ENCODE results near the gene EID2.
A peak's percentile ranks its signal among the peaks of the same experiment; 100 is the strongest.

Gene EID2

DNA sequence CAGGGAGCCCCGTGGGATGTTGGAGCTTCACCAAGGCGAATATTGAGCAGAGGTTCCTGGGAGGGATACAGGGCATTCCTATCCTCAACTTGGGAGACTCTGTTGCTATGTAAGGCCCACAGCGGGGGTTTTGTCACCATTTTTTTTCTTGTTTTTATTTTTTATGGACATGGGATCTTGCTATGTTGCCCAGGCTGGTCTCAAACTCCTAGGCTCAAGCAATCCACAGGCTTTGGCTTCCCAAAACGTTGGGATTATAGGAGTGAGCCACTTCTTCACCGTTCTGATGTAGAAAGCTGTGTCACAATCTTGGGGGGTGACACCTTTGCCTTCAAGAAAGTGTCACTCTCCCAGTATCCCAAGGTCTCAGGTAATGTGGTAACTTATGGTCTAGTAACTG is 38.6 kb downstream of the EID2 start:
- Histone ChIP-seq H3K36me3 (ENCODE audit: control insufficient read depth, insufficient read depth, low read length) (peaks cover 5% of the 10 kb centered on the region; the same call in 1 of the 2 replicates), H3K4me1 (ENCODE audit: control insufficient read depth, insufficient read depth, low read length) (peaks cover 10% of the 10 kb centered on the region), H3K27ac (ENCODE audit: low read depth, low read length) (no peak overlapping the region), H3K9me3 (ENCODE audit: control insufficient read depth, insufficient read depth, low read depth, low read length) (no peaks in the 10 kb centered on the region), H3K27me3 (ENCODE audit: control insufficient read depth, insufficient read depth, low read length) (peaks cover 79% of the 10 kb centered on the region), H3K9ac (ENCODE audit: low read length) (no peak overlapping the region), H3K4me3 (ENCODE audit: low read depth, low read length) (no peak overlapping the region)

- H3K27me3 ChIP-seq (ENCODE audit: control insufficient read depth, insufficient read depth, low read length), result peaks cover 71% of the 10 kb centered on the region
- no peak overlapping the region for H3K9ac ChIP-seq (ENCODE audit: low read length)
- no peaks in the 10 kb centered on the region for H3K9me3 ChIP-seq (ENCODE audit: control insufficient read depth, insufficient read depth, low read depth, low read length)
- no peak overlapping the region for H3K27ac ChIP-seq (ENCODE audit: low read depth, low read length)
- peak overlapping the region; percentile 17; the same call in 1 of the 2 replicates for H3K4me3 ChIP-seq (ENCODE audit: low read depth, low read length)
- H3K36me3 ChIP-seq (ENCODE audit: control insufficient read depth, insufficient read depth, low read length), result peaks cover 5% of the 10 kb centered on the region; the same call in 1 of the 2 replicates
- H3K4me1 ChIP-seq (ENCODE audit: control insufficient read depth, insufficient read depth, low read length), result peaks cover 10% of the 10 kb centered on the region
These were observed 39.4 kb downstream of the EID2 start for GRCh38 chr19:39500543-39500942.

DNA sequence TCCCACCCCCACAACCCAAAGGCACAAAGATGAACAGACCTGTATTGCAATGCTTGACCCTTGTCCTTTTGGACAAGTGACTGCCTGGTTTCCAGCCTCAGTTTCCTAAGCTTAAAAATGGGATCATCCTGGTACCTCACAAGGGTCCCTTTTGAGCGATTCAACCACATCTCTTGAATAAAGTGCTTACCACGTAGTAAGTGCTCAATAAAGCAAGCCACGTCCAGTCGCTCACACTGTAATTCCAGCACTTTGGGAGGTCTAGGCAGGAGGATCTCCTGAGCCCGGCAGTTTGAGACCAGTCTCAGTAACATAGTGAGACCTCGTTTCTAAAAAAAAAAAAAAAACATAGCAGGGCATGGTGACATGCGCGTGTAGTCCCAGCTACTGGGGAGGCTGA is 40.0 kb downstream of the EID2 start:
- H3K4me3 ChIP-seq (ENCODE audit: low read depth, low read length), result peak overlapping the region; percentile 58; the same call in 1 of the 2 replicates
- no peaks in the 10 kb centered on the region for H3K9me3 ChIP-seq (ENCODE audit: control insufficient read depth, insufficient read depth, low read depth, low read length)
- H3K9ac ChIP-seq (ENCODE audit: low read length), result peak overlapping the region; percentile 76
- peaks cover 65% of the 10 kb centered on the region for H3K27me3 ChIP-seq (ENCODE audit: control insufficient read depth, insufficient read depth, low read length)
- peaks cover 5% of the 10 kb centered on the region; the same call in 1 of the 2 replicates for H3K36me3 ChIP-seq (ENCODE audit: control insufficient read depth, insufficient read depth, low read length)
- no peak overlapping the region for H3K27ac ChIP-seq (ENCODE audit: low read depth, low read length)
- H3K4me1 ChIP-seq (ENCODE audit: control insufficient read depth, insufficient read depth, low read length), result peaks cover 10% of the 10 kb centered on the region

DNA sequence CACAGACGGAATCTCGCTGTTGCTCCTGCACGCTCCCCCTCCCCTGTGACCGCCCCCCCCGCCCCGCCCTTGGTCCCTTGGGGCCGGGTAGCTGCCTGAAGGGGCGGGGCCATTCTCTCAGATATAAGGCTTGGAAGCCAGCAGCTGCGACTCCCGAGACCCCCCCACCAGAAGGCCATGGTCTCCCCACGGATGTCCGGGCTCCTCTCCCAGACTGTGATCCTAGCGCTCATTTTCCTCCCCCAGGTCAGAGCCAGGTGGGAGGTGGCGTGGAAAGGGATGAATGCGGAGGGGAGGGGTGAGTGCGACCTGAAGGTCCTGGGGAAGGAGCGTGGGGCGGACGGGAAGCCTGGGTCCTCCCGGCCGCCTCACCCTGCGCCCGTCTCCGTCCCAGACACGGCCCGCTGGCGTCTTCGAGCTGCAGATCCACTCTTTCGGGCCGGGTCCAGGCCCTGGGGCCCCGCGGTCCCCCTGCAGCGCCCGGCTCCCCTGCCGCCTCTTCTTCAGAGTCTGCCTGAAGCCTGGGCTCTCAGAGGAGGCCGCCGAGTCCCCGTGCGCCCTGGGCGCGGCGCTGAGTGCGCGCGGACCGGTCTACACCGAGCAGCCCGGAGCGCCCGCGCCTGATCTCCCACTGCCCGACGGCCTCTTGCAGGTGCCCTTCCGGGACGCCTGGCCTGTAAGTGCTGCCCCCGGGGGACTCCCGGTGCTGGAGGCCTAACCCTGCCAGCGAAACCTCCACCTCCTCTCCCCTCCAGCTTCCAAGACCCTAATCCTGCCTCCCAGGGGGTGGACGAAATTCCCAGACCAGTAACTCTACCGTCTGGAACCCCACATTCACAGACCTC is 40.9 kb downstream of the EID2 start, which contains the start of gene DLL3:
DLL3 (plus strand) TSS at position 150 of the 845 bp plus-strand sequence; CDS start at position 178, 28 bp downstream.
- H3K27me3 ChIP-seq (ENCODE audit: control insufficient read depth, insufficient read depth, low read length), result peaks cover 55% of the 10 kb centered on the region
- H3K27ac ChIP-seq (ENCODE audit: low read depth, low read length), result no peak within 1 kb of the TSS; the same call in 1 of the 2 replicates
- peaks cover 5% of the 10 kb centered on the region; the same call in 1 of the 2 replicates for H3K36me3 ChIP-seq (ENCODE audit: control insufficient read depth, insufficient read depth, low read length)
- H3K4me3 ChIP-seq (ENCODE audit: low read depth, low read length), result peak within 1 kb of the TSS; percentile 58
- no peaks in the 10 kb centered on the region for H3K9me3 ChIP-seq (ENCODE audit: control insufficient read depth, insufficient read depth, low read depth, low read length)
- peak within 1 kb of the TSS; percentile 76 for H3K9ac ChIP-seq (ENCODE audit: low read length)
- H3K4me1 ChIP-seq (ENCODE audit: control insufficient read depth, insufficient read depth, low read length), result peaks cover 10% of the 10 kb centered on the region

GRCh38 chr19:39497996-39498797 is 41.8 kb downstream of the EID2 start:
- no peaks in the 10 kb centered on the region; the same call in 1 of the 2 replicates for H3K36me3 ChIP-seq (ENCODE audit: control insufficient read depth, insufficient read depth, low read length)
- H3K4me3 ChIP-seq (ENCODE audit: low read depth, low read length), result peak overlapping the region; percentile 58
- H3K9me3 ChIP-seq (ENCODE audit: control insufficient read depth, insufficient read depth, low read depth, low read length), result no peaks in the 10 kb centered on the region
- peak overlapping the region; percentile 74 for H3K9ac ChIP-seq (ENCODE audit: low read length)
- no peak overlapping the region for H3K27ac ChIP-seq (ENCODE audit: low read depth, low read length)
- H3K4me1 ChIP-seq (ENCODE audit: control insufficient read depth, insufficient read depth, low read length), result peaks cover 12% of the 10 kb centered on the region
- peaks cover 47% of the 10 kb centered on the region for H3K27me3 ChIP-seq (ENCODE audit: control insufficient read depth, insufficient read depth, low read length)

DNA sequence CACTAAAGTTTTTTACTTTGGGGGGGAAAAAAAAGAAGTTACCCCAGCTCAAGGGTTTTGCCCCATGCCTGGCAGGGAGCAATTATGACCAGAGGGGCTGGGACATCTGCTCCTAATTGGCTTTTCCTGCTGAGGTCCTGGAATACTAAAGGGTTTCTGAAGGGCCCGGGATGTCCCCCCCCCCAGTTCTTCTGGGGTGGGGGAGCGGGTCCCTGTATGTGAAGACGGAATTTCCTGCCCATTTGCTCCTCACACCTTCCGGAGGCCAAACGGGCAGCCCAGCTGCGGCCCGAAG is 42.3 kb downstream of the EID2 start:
- H3K36me3 ChIP-seq (ENCODE audit: control insufficient read depth, insufficient read depth, low read length), result no peaks in the 10 kb centered on the region; the same call in 1 of the 2 replicates
- peak overlapping the region; percentile 58 for H3K4me3 ChIP-seq (ENCODE audit: low read depth, low read length)
- no peaks in the 10 kb centered on the region for H3K9me3 ChIP-seq (ENCODE audit: control insufficient read depth, insufficient read depth, low read depth, low read length)
- peaks cover 17% of the 10 kb centered on the region for H3K4me1 ChIP-seq (ENCODE audit: control insufficient read depth, insufficient read depth, low read length)
- peaks cover 44% of the 10 kb centered on the region for H3K27me3 ChIP-seq (ENCODE audit: control insufficient read depth, insufficient read depth, low read length)
- H3K27ac ChIP-seq (ENCODE audit: low read depth, low read length), result no peak overlapping the region; the same call in 1 of the 2 replicates
- peak overlapping the region; percentile 25 for H3K9ac ChIP-seq (ENCODE audit: low read length)

GRCh38 chr19:39496063-39496462 is 43.9 kb downstream of the EID2 start:
- no peak overlapping the region for H3K4me3 ChIP-seq (ENCODE audit: low read depth, low read length)
- no peak overlapping the region for H3K9ac ChIP-seq (ENCODE audit: low read length)
- H3K36me3 ChIP-seq (ENCODE audit: control insufficient read depth, insufficient read depth, low read length), result peaks cover 11% of the 10 kb centered on the region; the same call in 1 of the 2 replicates
- no peak overlapping the region for H3K27ac ChIP-seq (ENCODE audit: low read depth, low read length)
- H3K4me1 ChIP-seq (ENCODE audit: control insufficient read depth, insufficient read depth, low read length), result peaks cover 17% of the 10 kb centered on the region
- peaks cover 31% of the 10 kb centered on the region for H3K27me3 ChIP-seq (ENCODE audit: control insufficient read depth, insufficient read depth, low read length)
- no peaks in the 10 kb centered on the region for H3K9me3 ChIP-seq (ENCODE audit: control insufficient read depth, insufficient read depth, low read depth, low read length)

GRCh38 chr19:39494661-39495060 is 45.3 kb downstream of the EID2 start:
- Histone ChIP-seq H3K4me3 (ENCODE audit: low read depth, low read length) (no peak overlapping the region), H3K9me3 (ENCODE audit: control insufficient read depth, insufficient read depth, low read depth, low read length) (no peaks in the 10 kb centered on the region), H3K36me3 (ENCODE audit: control insufficient read depth, insufficient read depth, low read length) (peaks cover 20% of the 10 kb centered on the region), H3K27ac (ENCODE audit: low read depth, low read length) (no peak overlapping the region), H3K9ac (ENCODE audit: low read length) (no peak overlapping the region), H3K4me1 (ENCODE audit: control insufficient read depth, insufficient read depth, low read length) (peaks cover 17% of the 10 kb centered on the region), H3K27me3 (ENCODE audit: control insufficient read depth, insufficient read depth, low read length) (peaks cover 18% of the 10 kb centered on the region)

DNA sequence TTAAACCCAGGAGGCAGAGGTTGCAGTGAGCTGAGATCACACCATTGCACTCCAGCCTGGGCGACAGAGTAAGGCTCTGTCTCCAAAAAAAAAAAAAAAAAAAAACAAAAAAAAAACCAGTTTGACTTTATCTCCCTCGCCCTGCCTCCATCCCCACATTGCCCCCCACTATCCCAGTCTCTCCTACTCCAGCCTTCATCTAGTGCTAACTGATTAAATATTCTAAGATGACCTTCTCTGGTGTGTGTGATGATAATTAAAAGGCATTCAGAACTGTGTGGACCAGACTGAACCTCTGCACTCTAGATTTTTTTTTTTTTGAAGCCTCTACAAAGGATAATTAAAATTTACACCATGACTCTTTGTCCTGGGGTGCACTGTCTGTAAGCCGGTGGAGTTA is 47.2 kb downstream of the EID2 start:
- no peak overlapping the region for H3K27ac ChIP-seq (ENCODE audit: low read depth, low read length)
- H3K9me3 ChIP-seq (ENCODE audit: control insufficient read depth, insufficient read depth, low read depth, low read length), result no peaks in the 10 kb centered on the region
- H3K36me3 ChIP-seq (ENCODE audit: control insufficient read depth, insufficient read depth, low read length), result peaks cover 38% of the 10 kb centered on the region
- H3K4me1 ChIP-seq (ENCODE audit: control insufficient read depth, insufficient read depth, low read length), result peaks cover 7% of the 10 kb centered on the region; the same call in 1 of the 2 replicates
- H3K9ac ChIP-seq (ENCODE audit: low read length), result peak overlapping the region; percentile 7
- H3K27me3 ChIP-seq (ENCODE audit: control insufficient read depth, insufficient read depth, low read length), result no peaks in the 10 kb centered on the region
- H3K4me3 ChIP-seq (ENCODE audit: low read depth, low read length), result no peak overlapping the region

DNA sequence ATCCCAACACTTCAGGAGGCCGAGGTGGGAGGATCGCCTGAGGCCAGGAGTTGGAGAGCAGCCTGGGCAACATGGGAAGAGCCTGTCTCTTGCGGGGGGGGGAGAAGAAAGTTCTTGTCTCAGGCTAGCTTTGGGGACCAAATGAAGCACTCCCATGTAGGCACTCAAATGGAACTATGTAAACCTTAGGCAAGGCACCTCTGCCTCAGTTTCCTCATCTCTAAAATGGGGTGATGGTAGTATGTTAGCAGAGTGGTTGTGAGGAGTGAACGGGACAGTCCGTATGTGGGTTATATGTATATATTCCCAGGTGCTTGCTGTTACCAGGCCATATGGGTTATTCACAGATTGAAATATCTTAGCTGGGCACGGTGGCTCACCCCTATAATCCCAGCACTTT is 47.7 kb downstream of the EID2 start:
- H3K36me3 ChIP-seq (ENCODE audit: control insufficient read depth, insufficient read depth, low read length), result peaks cover 41% of the 10 kb centered on the region
- H3K9me3 ChIP-seq (ENCODE audit: control insufficient read depth, insufficient read depth, low read depth, low read length), result no peaks in the 10 kb centered on the region
- H3K27ac ChIP-seq (ENCODE audit: low read depth, low read length), result no peak overlapping the region
- peaks cover 7% of the 10 kb centered on the region; the same call in 1 of the 2 replicates for H3K4me1 ChIP-seq (ENCODE audit: control insufficient read depth, insufficient read depth, low read length)
- no peaks in the 10 kb centered on the region for H3K27me3 ChIP-seq (ENCODE audit: control insufficient read depth, insufficient read depth, low read length)
- H3K4me3 ChIP-seq (ENCODE audit: low read depth, low read length), result no peak overlapping the region
- H3K9ac ChIP-seq (ENCODE audit: low read length), result no peak overlapping the region

GRCh38 chr19:39489756-39490155 is 50.2 kb downstream of the EID2 start:
- Histone ChIP-seq H3K4me3 (ENCODE audit: low read depth, low read length) (no peak overlapping the region), H3K4me1 (ENCODE audit: control insufficient read depth, insufficient read depth, low read length) (peaks cover 7% of the 10 kb centered on the region; the same call in 1 of the 2 replicates), H3K27me3 (ENCODE audit: control insufficient read depth, insufficient read depth, low read length) (no peaks in the 10 kb centered on the region), H3K9ac (ENCODE audit: low read length) (no peak overlapping the region), H3K9me3 (ENCODE audit: control insufficient read depth, insufficient read depth, low read depth, low read length) (no peaks in the 10 kb centered on the region), H3K27ac (ENCODE audit: low read depth, low read length) (no peak overlapping the region), H3K36me3 (ENCODE audit: control insufficient read depth, insufficient read depth, low read length) (peaks cover 65% of the 10 kb centered on the region)
